ENCODE measurements around the gene ZNF512. TPM values are rescaled to one million over a fixed set of nuclear protein-coding genes. Genes with fewer than 3 reads are reported as not detected.
A peak's percentile ranks its signal among the peaks of the same experiment; 100 is the strongest.

ZNF512 gene
- total RNA-seq, 1 donor from 2014 or later: 16.1 TPM

GRCh38 chr2:27572998-27573429 lies 9.8 kb upstream of the ZNF512 start:
- intact Hi-C loops (cut with micrococcal nuclease): no loop called here
- peaks cover 54% of the 10 kb centered on the region for H3K9me3 ChIP-seq (replicated peaks)
- TF ChIP-seq CTCF (IDR thresholded peaks at IDR 0.05; ENCODE audit: borderline replicate concordance): no peak

GRCh38 chr2:27573452-27573851 lies 9.4 kb upstream of the ZNF512 start:
- H3K4me3 ChIP-seq: no peak overlapping the region
- TF ChIP-seq CTCF (IDR thresholded peaks at IDR 0.05; ENCODE audit: borderline replicate concordance): no peak
- no peaks in the 10 kb centered on the region for H3K4me1 ChIP-seq
- no peaks in the 10 kb centered on the region for H3K36me3 ChIP-seq
- H3K27ac ChIP-seq (replicated peaks): no peak overlapping the region
- intact Hi-C loops (cut with micrococcal nuclease): no loop called here
- peaks cover 58% of the 10 kb centered on the region for H3K9me3 ChIP-seq (replicated peaks)
- no peak for DNase-seq
- H3K27me3 ChIP-seq (ENCODE audit: low read depth): peaks cover 23% of the 10 kb centered on the region

More at GRCh38 chr2:27572998-27573429, 9.8 kb upstream of the ZNF512 start:
- Histone ChIP-seq H3K36me3 (no peaks in the 10 kb centered on the region), H3K4me3 (no peak overlapping the region), H3K27me3 (ENCODE audit: low read depth) (peaks cover 28% of the 10 kb centered on the region), H3K27ac (replicated peaks) (no peak overlapping the region), H3K4me1 (no peaks in the 10 kb centered on the region)
- no peak for DNase-seq

- no peak for TF ChIP-seq CTCF (IDR thresholded peaks at IDR 0.05; ENCODE audit: borderline replicate concordance)
- Histone ChIP-seq H3K4me1 (peaks cover 30% of the 10 kb centered on the region), H3K9me3 (replicated peaks) (peaks cover 38% of the 10 kb centered on the region), H3K4me3 (no peak overlapping the region), H3K36me3 (no peaks in the 10 kb centered on the region), H3K27ac (replicated peaks) (peak overlapping the region; percentile 67), H3K27me3 (ENCODE audit: low read depth) (no peaks in the 10 kb centered on the region)
- no peak for DNase-seq
- intact Hi-C loops (cut with micrococcal nuclease): no loop called here
These were observed 1.3 kb upstream of the ZNF512 start for GRCh38 chr2:27581417-27582128.

- H3K27me3 ChIP-seq (ENCODE audit: low read depth): no peaks in the 10 kb centered on the region
- peaks cover 30% of the 10 kb centered on the region for H3K4me1 ChIP-seq
- no peak for DNase-seq
- peak overlapping the region; percentile 77 for H3K4me3 ChIP-seq
- H3K9me3 ChIP-seq (replicated peaks): peaks cover 32% of the 10 kb centered on the region
- H3K27ac ChIP-seq (replicated peaks): peak overlapping the region; percentile 67
- intact Hi-C loops (cut with micrococcal nuclease): no loop called here
- no peak for TF ChIP-seq CTCF (IDR thresholded peaks at IDR 0.05; ENCODE audit: borderline replicate concordance)
- H3K36me3 ChIP-seq: no peaks in the 10 kb centered on the region
These were observed 630 bp upstream of the ZNF512 start for GRCh38 chr2:27582129-27582694.

GRCh38 chr2:27583390-27583915 lies 611 bp downstream of the ZNF512 start:
- H3K27ac ChIP-seq (replicated peaks): peak overlapping the region; percentile 67
- intact Hi-C loops (cut with micrococcal nuclease): no loop called here
- peak overlapping the region; percentile 77 for H3K4me3 ChIP-seq
- peaks cover 24% of the 10 kb centered on the region for H3K9me3 ChIP-seq (replicated peaks)
- H3K36me3 ChIP-seq: no peaks in the 10 kb centered on the region
- peaks cover 30% of the 10 kb centered on the region for H3K4me1 ChIP-seq
- DNase-seq: no peak
- no peak for TF ChIP-seq CTCF (IDR thresholded peaks at IDR 0.05; ENCODE audit: borderline replicate concordance)
- no peaks in the 10 kb centered on the region for H3K27me3 ChIP-seq (ENCODE audit: low read depth)
